GM12875 (cell line): ENCODE measurements around the gene PANK4.

Experiments used
- H3K4me3 ChIP-seq: one replicate; pipeline ENCODE4 v1.5.1; 2011; ENCODE audit warnings: low read depth, low read length, control low read depth
- CTCF ChIP-seq: IDR thresholded peaks from 2 replicates; pipeline ENCODE4 v1.5.1; 2011; ENCODE audit warnings: low read depth, mild to moderate bottlenecking, control low read depth, inconsistent platforms, low read length, moderate library complexity, borderline replicate concordance; ENCODE audit not compliant: insufficient read depth

The PANK4 gene

GRCh38 chr1:2504225-2504948 lies 22.0 kb downstream of the PANK4 start:
- H3K4me3 ChIP-seq, result no peak overlapping the region
- TF ChIP-seq CTCF, result no peak

GRCh38 chr1:2503554-2504224 lies 22.7 kb downstream of the PANK4 start:
- TF ChIP-seq CTCF, result no peak
- H3K4me3 ChIP-seq, result no peak overlapping the region

DNA sequence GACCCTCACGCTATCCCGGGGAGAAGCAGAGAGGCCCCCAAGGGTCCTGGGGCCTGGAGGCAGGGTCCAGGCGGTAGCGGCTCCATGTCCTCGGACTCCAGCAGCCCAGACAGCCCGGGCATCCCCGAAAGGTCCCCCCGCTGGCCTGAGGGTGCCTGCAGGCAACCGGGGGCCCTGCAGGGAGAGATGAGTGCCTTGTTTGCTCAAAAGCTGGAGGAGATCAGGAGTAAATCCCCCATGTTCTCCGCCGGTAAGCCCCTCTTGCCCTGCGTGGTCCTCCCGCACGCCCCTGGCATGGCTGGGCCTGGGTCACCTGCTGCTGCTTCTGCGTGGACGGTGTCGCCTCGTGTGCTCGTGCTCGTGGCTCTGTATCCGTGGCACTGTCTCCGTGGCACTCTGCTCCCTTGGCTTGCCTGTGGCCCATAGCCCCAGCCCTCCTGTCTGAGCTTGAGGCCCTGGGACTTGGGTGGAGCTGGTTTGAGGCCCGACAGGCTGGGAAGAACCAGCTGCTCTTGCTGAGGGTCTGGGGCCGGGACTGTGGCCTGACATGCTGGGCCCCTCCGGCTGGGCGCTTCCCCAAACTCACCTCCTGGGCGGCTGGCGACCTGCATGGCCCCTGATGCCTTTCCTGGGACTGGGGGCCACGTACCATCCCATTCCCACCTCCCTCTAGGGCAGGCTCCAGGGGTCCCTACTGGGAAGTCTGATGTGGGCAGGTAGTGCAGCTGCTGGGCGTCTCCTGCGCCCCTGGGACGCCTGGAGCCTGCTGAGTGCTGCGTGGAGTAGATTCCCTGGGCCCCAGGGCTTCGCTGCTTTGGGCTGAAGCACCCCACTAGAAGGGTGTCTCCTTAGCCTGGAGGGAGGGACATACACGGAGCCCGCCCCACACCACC lies 23.5 kb downstream of the PANK4 start:
- no peak for TF ChIP-seq CTCF
- no peak overlapping the region for H3K4me3 ChIP-seq

DNA sequence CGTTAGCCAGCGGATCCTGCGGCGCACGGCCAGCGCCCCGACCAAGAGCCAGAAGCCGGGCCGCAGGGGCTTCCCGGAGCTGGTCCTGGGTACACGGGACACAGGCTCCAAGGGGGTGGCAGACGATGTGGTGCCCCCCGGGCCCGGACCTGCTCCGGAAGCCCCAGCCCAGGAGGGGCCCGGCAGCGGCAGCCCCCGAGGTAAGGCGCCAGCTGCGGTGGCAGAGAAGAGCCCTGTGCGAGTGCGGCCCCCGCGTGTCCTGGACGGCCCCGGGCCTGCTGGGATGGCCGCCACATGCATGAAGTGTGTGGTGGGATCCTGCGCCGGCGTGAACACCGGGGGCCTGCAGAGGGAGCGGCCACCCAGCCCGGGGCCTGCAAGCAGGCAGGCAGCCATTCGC lies 24.2 kb downstream of the PANK4 start:
- no peak for TF ChIP-seq CTCF
- no peak overlapping the region for H3K4me3 ChIP-seq

GRCh38 chr1:2501820-2502119 lies 24.6 kb downstream of the PANK4 start:
- no peak overlapping the region for H3K4me3 ChIP-seq
- no peak for TF ChIP-seq CTCF

GRCh38 chr1:2501041-2501819 lies 25.2 kb downstream of the PANK4 start:
- H3K4me3 ChIP-seq, result no peak overlapping the region
- TF ChIP-seq CTCF, result no peak
